K562 (cell line): ENCODE measurements around the gene SDCCAG8. TPM values are rescaled to one million over a fixed set of nuclear protein-coding genes. Genes with fewer than 3 reads are reported as not detected.

ENCODE experiments used
- ATAC-seq: fragments of 200-7000 bp; cut with Tn5 transposase; 3 replicates; pipeline ENCODE4 v1.9.1; 2020; ENCODE audit warnings: moderate library complexity
- BruUV-seq: library from RNA; stranded (reverse); fragments of 400-500 nt; replicated peaks from 2 replicates; lab custom pipeline; 2021; lab: Mats Ljungman, UMichigan
- CTCF ChIA-PET: fragments of 300-600 bp; formaldehyde crosslinking; extraction: SDS; loops from one replicate; lab custom pipeline; 2021; ENCODE audit warnings: low intra/inter-chr PET ratio; lab: Yijun Ruan, JAX
- POLR2A ChIA-PET: fragments of 300-600, 350-650 bp; sonication (Branson Sonifier 250); formaldehyde crosslinking; extraction: SDS; loops from one replicate; lab custom pipeline; 2021; ENCODE audit warnings: antibody characterized with exemption, inconsistent platforms; lab: Yijun Ruan, JAX
- DNase-seq, 4 experiments: peaks; one replicate each; pipeline versions ENCODE4 v3.0.0 to v3.0.0-alpha.2; 2011 to 2018; ENCODE audit warnings: low spot score in 3 of 4, mixed read lengths in 3 of 4; ENCODE audit errors: extremely low read depth in 1 of 4
- FAIRE-seq: peaks from 2 replicates; lab custom pipeline; 2011; peaks lifted over from hg19 to GRCh38; lab: Jason Lieb, UNC
- H2AFZ ChIP-seq: 2 replicates; pipeline ENCODE4 v1.6.0; 2011; ENCODE audit warnings: low read depth, low read length, control low read depth, inconsistent platforms
- H3K27ac ChIP-seq: fragments of 200-600 bp; 3 replicates; pipeline ENCODE4 v1.8.0; 2011; ENCODE audit warnings: low read depth, mild to moderate bottlenecking, control low read depth, inconsistent platforms, low read length, moderate library complexity, mixed read lengths; ENCODE audit errors: extremely low read depth
- H3K27me3 ChIP-seq, 2 experiments: fragments of 300-600 bp in 1 of 2; 2 replicates in 1 of 2; 3 replicates in 1 of 2; pipeline versions ENCODE4 v1.6.0 to v1.8.0; 2011; ENCODE audit warnings: inconsistent platforms in 2 of 2, low read length in 2 of 2, mild to moderate bottlenecking in 1 of 2, mixed read lengths in 1 of 2, moderate library complexity in 1 of 2; ENCODE audit not compliant: control insufficient read depth in 2 of 2, insufficient read depth in 2 of 2
- H3K36me3 ChIP-seq: fragments of 300-600 bp; 3 replicates; pipeline ENCODE4 v1.8.0; 2011; ENCODE audit warnings: mild to moderate bottlenecking, low read length, inconsistent platforms; ENCODE audit not compliant: control insufficient read depth, insufficient read depth
- H3K4me1 ChIP-seq, 2 experiments: fragments of 200-600 bp in 1 of 2; replicated peaks in 1 of 2; 2 replicates in 1 of 2; 3 replicates in 1 of 2; pipeline versions ENCODE4 v1.5.1 to v1.8.0; 2011; ENCODE audit warnings: inconsistent platforms in 2 of 2, low read length in 2 of 2, mild to moderate bottlenecking in 1 of 2, mixed read lengths in 1 of 2, moderate library complexity in 1 of 2; ENCODE audit not compliant: control insufficient read depth in 2 of 2, insufficient read depth in 2 of 2
- H3K4me2 ChIP-seq: 2 replicates; pipeline ENCODE4 v1.6.1; 2011; ENCODE audit warnings: low read length, control low read depth, inconsistent platforms, mixed read lengths; ENCODE audit not compliant: insufficient read depth
- H3K4me3 ChIP-seq: fragments of 200-600 bp; sonication (generic), shearing (Covaris generic); 2 replicates; pipeline ENCODE4 v1.5.1; 2016; ENCODE audit warnings: control low read depth, inconsistent platforms
- H3K79me2 ChIP-seq: fragments of 200-600 bp; 3 replicates; pipeline ENCODE4 v1.8.0; 2011; ENCODE audit warnings: low read length, inconsistent platforms; ENCODE audit not compliant: control insufficient read depth, insufficient read depth
- H3K9ac ChIP-seq, 2 experiments: 2 replicates each; pipeline versions ENCODE4 v1.6.0 to v1.6.1; 2011; ENCODE audit warnings: low read depth in 2 of 2, low read length in 2 of 2, control low read depth in 1 of 2, inconsistent platforms in 1 of 2, mild to moderate bottlenecking in 1 of 2, mixed read lengths in 1 of 2; ENCODE audit not compliant: insufficient read depth in 1 of 2
- H3K9me1 ChIP-seq: one replicate; pipeline ENCODE4 v1.6.0; 2011; ENCODE audit warnings: inconsistent platforms, mild to moderate bottlenecking, low read length, moderate library complexity; ENCODE audit not compliant: control insufficient read depth, insufficient read depth
- H3K9me3 ChIP-seq: replicated peaks from 2 replicates; pipeline ENCODE4 v1.5.1; 2011; ENCODE audit warnings: low read depth, low read length, inconsistent platforms; ENCODE audit not compliant: control insufficient read depth, insufficient read depth
- H4K20me1 ChIP-seq: replicated peaks from 2 replicates; pipeline ENCODE4 v1.6.1; 2011; ENCODE audit warnings: low read length, inconsistent platforms, mixed read lengths; ENCODE audit not compliant: control insufficient read depth, insufficient read depth
- CAMTA2 ChIP-seq: fragments of 250-450 bp; sonication (Bioruptor Pico); conservative IDR thresholded peaks from 2 replicates; pipeline ENCODE4 v1.5.1; 2022
- CREB3L1 ChIP-seq: fragments of 450-650 bp; IDR thresholded peaks from 2 replicates; pipeline ENCODE4 v1.6.1; 2014; ENCODE audit warnings: low read depth, mild to moderate bottlenecking, moderate library complexity, borderline replicate concordance
- FOXM1 ChIP-seq, 2 experiments: fragments of 450-650 bp in 1 of 2; sonication (generic) in 1 of 2; formaldehyde crosslinking in 1 of 2; IDR thresholded peaks; 2 replicates each; pipeline versions ENCODE4 v1.6.1 to v1.9.0; 2017 to 2022; ENCODE audit warnings: low read depth in 2 of 2, mild to moderate bottlenecking in 2 of 2, missing genetic modification reagents in 1 of 2, moderate library complexity in 1 of 2
- GABPA ChIP-seq: fragments of 200-800 bp; sonication (Bioruptor generic); conservative IDR thresholded peaks from 2 replicates; pipeline ENCODE4 v1.6.1; 2016; ENCODE audit warnings: low read depth, missing genetic modification characterization, missing compliant biosample characterization
- HNRNPH1 ChIP-seq: fragments of 200-400 bp; formaldehyde crosslinking; optimal IDR thresholded peaks from 2 replicates; pipeline ENCODE3; 2017; ENCODE audit warnings: low read depth, mild to moderate bottlenecking, low read length, moderate library complexity
- KLF13 ChIP-seq: fragments of 450-650 bp; IDR thresholded peaks from 2 replicates; pipeline ENCODE4 v1.6.1; 2016; ENCODE audit warnings: missing genetic modification characterization, low read depth, mild to moderate bottlenecking, missing compliant biosample characterization, moderate library complexity, borderline replicate concordance
- PYGO2 ChIP-seq: fragments of 450-650 bp; IDR thresholded peaks from 2 replicates; pipeline ENCODE4 v1.6.1; 2016; ENCODE audit warnings: mild to moderate bottlenecking, missing genetic modification characterization, moderate library complexity, missing compliant biosample characterization
- TAF15 ChIP-seq: fragments of 200-400 bp; formaldehyde crosslinking; IDR thresholded peaks from 2 replicates; pipeline ENCODE4 v1.6.1; 2017; ENCODE audit warnings: mild to moderate bottlenecking, low read depth, low read length, moderate library complexity
- TFAM ChIP-seq: fragments of 250-450 bp; sonication (Bioruptor Pico); conservative IDR thresholded peaks from 2 replicates; pipeline ENCODE4 v1.5.0; 2021; ENCODE audit warnings: mild to moderate bottlenecking, moderate library complexity
- THAP7 ChIP-seq: fragments of 250-450 bp; sonication (Bioruptor Pico); IDR thresholded peaks from 2 replicates; pipeline ENCODE4 v1.5.0; 2021
- ZNF239 ChIP-seq: fragments of 250-450 bp; sonication (Bioruptor Pico); IDR thresholded peaks from 2 replicates; pipeline ENCODE4 v1.4.0; 2020; ENCODE audit warnings: mild to moderate bottlenecking
- ZNF282 ChIP-seq: sonication (generic); formaldehyde crosslinking; IDR thresholded peaks from 2 replicates; pipeline ENCODE4 v1.8.1; 2023; ENCODE audit warnings: missing genetic modification reagents
- WGBS: fragments of 100-300 bp; shearing (Covaris generic); methylation state at CpG from one replicate; pipeline ENCODE4 v1.1.6; 2016; ENCODE audit warnings: low coverage, mixed read lengths; ENCODE audit not compliant: insufficient coverage; ENCODE audit errors: missing lambda C conversion rate; 5-methylcytosine and 5-hydroxymethylcytosine counted together
- in situ Hi-C: fragments of 300-500 bp; cut with MboI; formaldehyde crosslinking; loops from 4 replicates; pipeline ENCODE4 v1.15.0; 2018; ENCODE audit warnings: inconsistent platforms, mixed read lengths
- intact Hi-C: fragments of 100-400 bp; cut with micrococcal nuclease; formaldehyde crosslinking; loops from 2 replicates; pipeline ENCODE4 v1.14.2; 2022
- polyA plus RNA-seq, 8 experiments: library from polyadenylated mRNA; depleted of rRNA in 4 of 8; stranded (reverse) in 5 of 8; unstranded in 3 of 8; fragments of >200 nt; fragmentation: Nextera tagmentation in 2 of 8; fragmentation: Illumina TruSeq in 1 of 8; extraction: Ambion mirVana in 2 of 8; extraction: Trizol in 1 of 8; gene quantifications; 2 replicates each; pipeline versions ENCODE4 v1.2.1 to v1.2.3, GENCODE V29; 2011 to 2014; ENCODE audit warnings: inconsistent platforms in 1 of 8, missing spikeins in 1 of 8
- total RNA-seq, 7 experiments: library from RNA; depleted of rRNA in 6 of 7; stranded (reverse); fragments of >200 nt in 6 of 7; fragmentation: Illumina TruSeq in 2 of 7; extraction: Trizol in 2 of 7; gene quantifications; 2 replicates each; pipeline versions ENCODE4 v1.2.1 to v1.2.3, GENCODE V29; 2011 to 2021; ENCODE audit warnings: low replicate concordance in 1 of 7

SDCCAG8 gene
- total and polyA plus RNA-seq, 9 of the 15 experiments (the other 6 are each of a cell fraction or from before 2014, with no cell fraction given) = 17.9 to 36.7 (median 25.4) TPM

- no peak for TF ChIP-seq THAP7 (CRISPR knock-in tag)
Measured at GRCh38 chr1:243477731-243478290, 222.0 kb downstream of the SDCCAG8 start (continued).

- no TSS peak for BruUV-seq
- DNase-seq = no peak
- Histone ChIP-seq H4K20me1 (no peaks in the 10 kb centered on the region), H3K9ac (no peak overlapping the region), H2AFZ (no peak overlapping the region), H3K27me3 (0 out of 5 replicates have a peak, but pooled peaks cover 0 to 19% of the 10 kb centered on the region in 2 experiments)
- POLR2A ChIA-PET = no interaction called here
- WGBS = 46% methylated on average over 5 of the region's 5 CpGs
- TF ChIP-seq CAMTA2 (no peak), CREB3L1 (no peak), HNRNPH1 (no peak), TAF15 (no peak), TFAM (CRISPR knock-in tag) (no peak), ZNF239 (CRISPR knock-in tag) (no peak), GABPA (tag) (no peak), ZNF282 (CRISPR knock-in tag) (no peak), KLF13 (no peak), PYGO2 (tag) (no peak), FOXM1 (IDR thresholded peaks at IDR 0.05; ENCODE audit: low read depth) (no peak), FOXM1 (CRISPR knock-in tag; IDR thresholded peaks at IDR 0.05; ENCODE audit: low read depth) (no peak)
- TF ChIP-seq, all 486 proteins: peak for 0
- Histone ChIP-seq H3K4me1 (peaks cover 0 to 12% of the 10 kb centered on the region in 2 experiments; a peak in 1 of 5 replicates), H3K9me3 (no peaks in the 10 kb centered on the region), H3K4me2 (no peak overlapping the region), H3K79me2 (no peaks in the 10 kb centered on the region), H3K9me1 (no peaks in the 10 kb centered on the region), H3K4me3 (no peak overlapping the region), H3K27ac (no peak overlapping the region), H3K36me3 (no peaks in the 10 kb centered on the region)
- ATAC-seq = no peak
- intact Hi-C loops (no loop called here), in situ Hi-C loops (loop anchor here (25.0 kb wide), 1 partner anchor 781 kb away; no protein-coding TSS in a partner anchor)
- FAIRE-seq = no peak
- CTCF ChIA-PET = no interaction called here
Measured at GRCh38 chr1:243481101-243481500, 225.3 kb downstream of the SDCCAG8 start.
